CD4-positive, alpha-beta memory T cell (primary cell): ENCODE measurements around the gene PPP1CC. TPM values are rescaled to one million over a fixed set of nuclear protein-coding genes. Genes with fewer than 3 reads are reported as not detected.

ENCODE experiments used
- CTCF ChIA-PET: fragments of 350-600 bp; sonication (Branson Sonifier 250); formaldehyde crosslinking; loops from one replicate; lab custom pipeline; 2021; ENCODE audit warnings: inconsistent platforms; ENCODE audit not compliant: partially characterized antibody; lab: Charles Lee
- POLR2A ChIA-PET: fragments of 350-600 bp; sonication (Branson Sonifier 250); formaldehyde crosslinking; loops from one replicate; lab custom pipeline; 2021; ENCODE audit not compliant: partially characterized antibody; lab: Charles Lee
- DNase-seq, 5 donors: peaks; one replicate each; pipeline versions ENCODE4 v3.0.0 to v3.0.0-alpha.2; 2020 to 2022; ENCODE audit warnings: mixed read lengths in 1 of 5
- H3K27ac ChIP-seq: one replicate; pipeline ENCODE4 v1.7.0; 2013; ENCODE audit warnings: low read depth, low read length
- H3K27me3 ChIP-seq: 2 replicates; pipeline ENCODE4 v1.7.0; 2013; ENCODE audit warnings: mild to moderate bottlenecking, low read length, moderate library complexity; ENCODE audit not compliant: insufficient read depth
- H3K36me3 ChIP-seq: 2 replicates; pipeline ENCODE4 v1.7.0; 2013; ENCODE audit warnings: mild to moderate bottlenecking, low read length, moderate library complexity; ENCODE audit not compliant: insufficient read depth
- H3K4me1 ChIP-seq: 2 replicates; pipeline ENCODE4 v1.7.0; 2013; ENCODE audit warnings: mild to moderate bottlenecking, low read length, moderate library complexity; ENCODE audit not compliant: insufficient read depth
- H3K4me3 ChIP-seq, 2 donors: one replicate each; pipeline ENCODE4 v1.7.0; 2013; ENCODE audit warnings: low read length in 2 of 2, mild to moderate bottlenecking in 1 of 2
- H3K9me3 ChIP-seq, 2 donors: one replicate each; pipeline ENCODE4 v1.7.0; 2013; ENCODE audit warnings: low read length in 2 of 2, control low read depth in 1 of 2; ENCODE audit not compliant: control insufficient read depth in 1 of 2
- H3K27ac Mint-ChIP-seq, 7 donors: one replicate each; pipeline ENCODE4 v1.8.0; 2020 to 2021; ENCODE audit warnings: mixed read lengths in 7 of 7, mild to moderate bottlenecking in 6 of 7, inconsistent platforms in 3 of 7, moderate library complexity in 3 of 7
- H3K27me3 Mint-ChIP-seq, 2 donors: one replicate each; pipeline ENCODE4 v1.8.0; 2020 to 2021; ENCODE audit warnings: mixed read lengths in 2 of 2
- H3K36me3 Mint-ChIP-seq, 2 donors: one replicate each; pipeline ENCODE4 v1.8.0; 2020 to 2021; ENCODE audit warnings: mixed read lengths in 2 of 2, inconsistent platforms in 1 of 2, mild to moderate bottlenecking in 1 of 2
- H3K4me1 Mint-ChIP-seq, 4 donors: one replicate each; pipeline ENCODE4 v1.8.0; 2020 to 2021; ENCODE audit warnings: mixed read lengths in 4 of 4, mild to moderate bottlenecking in 1 of 4
- H3K4me3 Mint-ChIP-seq, 8 donors: one replicate each; pipeline ENCODE4 v1.8.0; 2020 to 2021; ENCODE audit warnings: mixed read lengths in 8 of 8, mild to moderate bottlenecking in 7 of 8, moderate library complexity in 6 of 8, inconsistent platforms in 3 of 8
- H3K9me3 Mint-ChIP-seq, 8 donors: one replicate each; pipeline ENCODE4 v1.8.0; 2020 to 2021; ENCODE audit warnings: mixed read lengths in 8 of 8, mild to moderate bottlenecking in 5 of 8, inconsistent platforms in 3 of 8, moderate library complexity in 1 of 8
- intact Hi-C: fragments of 100-400 bp; cut with micrococcal nuclease; formaldehyde crosslinking; loops from one replicate; pipeline ENCODE4 v1.15.1; 2023
- polyA plus RNA-seq, 2 donors: library from polyadenylated mRNA; unstranded; fragments of 300-500 nt; fragmentation: Illumina TruSeq; gene quantifications; one replicate each; pipeline ENCODE4 v1.2.3, GENCODE V29; 2021
- total RNA-seq, 2 experiments: library from RNA; stranded (reverse); gene quantifications; one replicate each; pipeline ENCODE4 v1.2.3, GENCODE V29; 2021

Gene PPP1CC
- total and polyA plus RNA-seq, 4 experiments from 2014 or later: 140 to 216 (median 157) TPM

GRCh38 chr12:110704231-110704630 is 38.5 kb downstream of the PPP1CC start:
- Mint-ChIP-seq H3K36me3 (no peaks in the 10 kb centered on the region), H3K4me1 (peaks cover 0 to 2% (median 0%) of the 10 kb centered on the region in 4 donors), H3K27me3 (no peaks in the 10 kb centered on the region)

GRCh38 chr12:110702081-110702480 is 40.6 kb downstream of the PPP1CC start:
- Mint-ChIP-seq H3K36me3 (no peaks in the 10 kb centered on the region), H3K9me3 (no peaks in the 10 kb centered on the region), H3K27ac (no peak overlapping the region), H3K4me3 (no peak overlapping the region), H3K4me1 (peaks cover 4 to 10% (median 6%) of the 10 kb centered on the region in 4 donors), H3K27me3 (no peaks in the 10 kb centered on the region)
- Histone ChIP-seq H3K9me3 (no peaks in the 10 kb centered on the region), H3K27me3 (no peaks in the 10 kb centered on the region), H3K36me3 (no peaks in the 10 kb centered on the region), H3K4me1 (peaks cover 9% of the 10 kb centered on the region), H3K27ac (no peak overlapping the region), H3K4me3 (no peak overlapping the region)
- intact Hi-C loops: no loop called here
- POLR2A ChIA-PET: no interaction called here
- CTCF ChIA-PET: no interaction called here
- DNase-seq: no peak

More at GRCh38 chr12:110704231-110704630, 38.5 kb downstream of the PPP1CC start:
- Histone ChIP-seq H3K27me3 (no peaks in the 10 kb centered on the region), H3K9me3 (no peaks in the 10 kb centered on the region), H3K36me3 (no peaks in the 10 kb centered on the region), H3K4me1 (no peaks in the 10 kb centered on the region), H3K4me3 (no peak overlapping the region), H3K27ac (no peak overlapping the region)
- intact Hi-C loops: loop anchor here (1.0 kb wide), 1 partner anchor 122 kb away; no protein-coding TSS in a partner anchor
- ChIA-PET POLR2A (no interaction called here), CTCF (interaction anchor here (0.9 to 2.2 kb wide), 6 partner anchors 9 to 604 kb away, joined by 3 to 17 read pairs (median 6); no protein-coding TSS in a partner anchor)
- no peaks in the 10 kb centered on the region for H3K9me3 Mint-ChIP-seq
- H3K27ac Mint-ChIP-seq: no peak overlapping the region
- no peak overlapping the region for H3K4me3 Mint-ChIP-seq
- DNase-seq: no peak

DNA sequence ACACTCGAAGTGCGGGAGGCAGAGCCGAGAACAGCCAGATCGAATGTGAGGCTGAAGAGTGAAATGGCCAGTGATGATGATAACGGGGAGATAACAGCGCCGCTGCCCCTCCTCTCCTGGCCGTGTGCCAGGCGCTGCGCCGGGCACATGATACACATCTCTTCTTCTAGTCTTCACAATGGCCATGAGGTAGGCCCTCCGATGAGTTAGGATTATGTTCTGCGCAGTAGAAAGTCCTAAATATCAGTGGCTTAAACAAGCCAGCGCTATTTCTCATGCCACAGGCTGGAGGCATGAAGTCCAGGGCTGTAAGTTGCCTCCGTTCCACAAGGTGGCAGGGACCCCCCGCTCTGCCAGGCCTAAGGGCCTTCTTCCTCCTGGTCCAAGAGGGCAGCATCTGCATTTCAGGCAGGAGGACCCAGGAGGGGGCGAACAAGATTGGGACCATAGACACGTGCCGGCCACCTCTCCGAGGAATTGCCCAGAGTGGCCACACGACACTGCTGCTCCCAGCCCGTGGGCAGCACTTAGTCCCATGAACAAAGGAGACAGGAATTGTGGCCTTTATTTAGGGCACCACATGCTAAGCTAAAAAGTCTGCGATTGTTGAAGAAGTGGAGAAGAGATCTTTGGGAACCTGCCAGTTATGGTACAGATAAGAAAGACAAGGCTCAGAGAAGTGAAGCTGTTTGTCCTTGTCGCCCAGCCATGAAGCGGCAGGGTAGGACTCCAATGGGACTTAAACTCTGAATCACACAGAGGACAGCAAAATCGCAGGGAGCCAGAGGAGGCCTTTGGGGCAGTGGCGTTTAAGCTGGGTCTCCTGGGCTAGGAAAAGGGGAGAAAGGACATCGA is 42.9 kb downstream of the PPP1CC start:
- no peak overlapping the region for H3K27ac ChIP-seq
- POLR2A ChIA-PET: no interaction called here
- peaks cover 9% of the 10 kb centered on the region for H3K4me1 ChIP-seq
- CTCF ChIA-PET: no interaction called here
- H3K4me3 ChIP-seq: no peak overlapping the region
- H3K36me3 ChIP-seq: no peaks in the 10 kb centered on the region
- H3K4me1 Mint-ChIP-seq: peaks cover 4 to 11% (median 6%) of the 10 kb centered on the region in 4 donors
- H3K27me3 ChIP-seq: no peaks in the 10 kb centered on the region
- peak in 1 of 5 donors; percentile 17 for DNase-seq
- no peaks in the 10 kb centered on the region for H3K9me3 Mint-ChIP-seq
- intact Hi-C loops: no loop called here
- no peaks in the 10 kb centered on the region for H3K27me3 Mint-ChIP-seq
- no peaks in the 10 kb centered on the region for H3K36me3 Mint-ChIP-seq
- H3K9me3 ChIP-seq: no peaks in the 10 kb centered on the region
- H3K27ac Mint-ChIP-seq: no peak overlapping the region
- no peak overlapping the region for H3K4me3 Mint-ChIP-seq

- H3K4me1 ChIP-seq: peaks cover 9% of the 10 kb centered on the region
- no peaks in the 10 kb centered on the region for H3K36me3 ChIP-seq
- ChIA-PET POLR2A (interaction anchor here (0.6 to 1.1 kb wide), 3 partner anchors 9 to 97 kb away, joined by 3 read pairs; no protein-coding TSS in a partner anchor), CTCF (interaction anchor here (0.7 to 1.4 kb wide), 11 partner anchors 75 to 267 kb away, joined by 3 to 12 read pairs (median 4); partner anchors contain the start of genes ARPC3, FAM216A and TCTN1)
- Mint-ChIP-seq H3K27ac (peak overlapping the region in 4 of 7 donors; percentile 45 to 90 (median 64)), H3K9me3 (no peaks in the 10 kb centered on the region), H3K4me3 (peak overlapping the region in 2 of 8 donors; percentile 46 to 48), H3K27me3 (no peaks in the 10 kb centered on the region), H3K36me3 (no peaks in the 10 kb centered on the region), H3K4me1 (peaks cover 4 to 11% (median 6%) of the 10 kb centered on the region in 4 donors)
- DNase-seq: peak; percentile 75 to 80 (median 78)
- no peaks in the 10 kb centered on the region for H3K9me3 ChIP-seq
- no peak overlapping the region for H3K4me3 ChIP-seq
- no peak overlapping the region for H3K27ac ChIP-seq
- no peaks in the 10 kb centered on the region for H3K27me3 ChIP-seq
- intact Hi-C loops: loop anchor here (1.0 kb wide), 4 partner anchors 96 to 248 kb away; partner anchors contain the start of gene ARPC3
Measured at GRCh38 chr12:110698171-110698902, 44.4 kb downstream of the PPP1CC start.

- POLR2A ChIA-PET: interaction anchor here (0.9 kb wide), 1 partner anchor 95 kb away, joined by 3 read pairs; no protein-coding TSS in a partner anchor
- Histone ChIP-seq H3K27me3 (no peaks in the 10 kb centered on the region), H3K4me3 (no peak overlapping the region), H3K36me3 (no peaks in the 10 kb centered on the region), H3K27ac (no peak overlapping the region), H3K9me3 (no peaks in the 10 kb centered on the region), H3K4me1 (peaks cover 9% of the 10 kb centered on the region)
- H3K36me3 Mint-ChIP-seq: no peaks in the 10 kb centered on the region
- H3K9me3 Mint-ChIP-seq: no peaks in the 10 kb centered on the region
- DNase-seq: no peak
- no peak overlapping the region for H3K4me3 Mint-ChIP-seq
- intact Hi-C loops: no loop called here
- no peaks in the 10 kb centered on the region for H3K27me3 Mint-ChIP-seq
- H3K27ac Mint-ChIP-seq: peak overlapping the region in 1 of 7 donors; percentile 72
- CTCF ChIA-PET: interaction anchor here (0.7 to 1.4 kb wide), 11 partner anchors 8 to 266 kb away, joined by 3 to 12 read pairs (median 4); partner anchors contain the start of genes FAM216A, HVCN1 and TCTN1
- H3K4me1 Mint-ChIP-seq: peaks cover 4 to 11% (median 6%) of the 10 kb centered on the region in 4 donors
Measured at GRCh38 chr12:110697236-110697635, 45.5 kb downstream of the PPP1CC start.

DNA sequence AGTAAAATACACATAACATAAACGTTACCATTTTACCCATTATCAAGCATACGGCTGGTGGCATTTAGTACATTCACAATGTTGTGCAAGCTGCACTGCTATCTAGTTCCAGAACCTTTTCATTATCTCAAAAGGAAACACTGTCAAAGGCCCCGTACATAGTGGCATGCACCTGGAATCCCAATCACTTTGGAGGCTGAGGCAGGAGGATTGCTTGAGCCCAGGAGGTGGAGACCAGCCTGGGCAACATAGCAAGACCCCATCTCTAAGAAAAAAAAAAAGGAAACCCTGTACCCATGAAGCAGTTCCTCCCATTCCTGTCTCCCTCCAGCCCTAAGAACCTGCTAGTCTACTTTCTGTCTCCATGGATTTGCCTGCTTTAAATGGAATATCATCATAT is 46.4 kb downstream of the PPP1CC start:
- Mint-ChIP-seq H3K27ac (no peak overlapping the region), H3K36me3 (no peaks in the 10 kb centered on the region), H3K27me3 (no peaks in the 10 kb centered on the region), H3K4me3 (no peak overlapping the region), H3K9me3 (no peaks in the 10 kb centered on the region), H3K4me1 (peaks cover 4 to 15% (median 6%) of the 10 kb centered on the region in 4 donors)
- ChIA-PET POLR2A (no interaction called here), CTCF (interaction anchor here (1.4 kb wide), 1 partner anchor 11 kb away, joined by 5 read pairs; no protein-coding TSS in a partner anchor)
- H3K4me3 ChIP-seq: no peak overlapping the region
- no peak for DNase-seq
- intact Hi-C loops: no loop called here
- H3K27ac ChIP-seq: no peak overlapping the region
- no peaks in the 10 kb centered on the region for H3K9me3 ChIP-seq
- H3K27me3 ChIP-seq: no peaks in the 10 kb centered on the region
- peaks cover 9% of the 10 kb centered on the region for H3K4me1 ChIP-seq
- H3K36me3 ChIP-seq: no peaks in the 10 kb centered on the region
